ENCODE data around the gene KLHDC3.
A peak's percentile ranks its signal among the peaks of the same experiment; 100 is the strongest.

The KLHDC3 gene

GRCh38 chr6:43014434-43014909 lies 423 bp downstream of the KLHDC3 start:
- peaks cover 59% of the 10 kb centered on the region for H3K36me3 ChIP-seq (ENCODE audit: insufficient read depth, low read length)
- peaks cover 8% of the 10 kb centered on the region; the same call in 1 of the 2 replicates for H3K4me1 ChIP-seq (ENCODE audit: insufficient read depth, low read length)
- H3K27ac ChIP-seq (ENCODE audit: low read depth, low read length), result peak overlapping the region; percentile 82
- peak overlapping the region; percentile 94 for H3K4me3 ChIP-seq (ENCODE audit: low read length)
- H3K9ac ChIP-seq (ENCODE audit: low read depth, low read length), result peak overlapping the region; percentile 76
- H3K9me3 ChIP-seq (ENCODE audit: insufficient read depth, low read depth, low read length), result no peaks in the 10 kb centered on the region
- 4% methylated on average over 7 of the region's 7 CpGs for whole genome bisulfite sequencing
- H3K27me3 ChIP-seq (ENCODE audit: insufficient read depth, low read length), result no peaks in the 10 kb centered on the region

- H3K36me3 ChIP-seq (ENCODE audit: insufficient read depth, low read length), result peaks cover 50% of the 10 kb centered on the region
- H3K4me3 ChIP-seq (ENCODE audit: low read length), result no peak overlapping the region
- H3K27me3 ChIP-seq (ENCODE audit: insufficient read depth, low read length), result no peaks in the 10 kb centered on the region
- H3K27ac ChIP-seq (ENCODE audit: low read depth, low read length), result no peak overlapping the region
- peaks cover 8% of the 10 kb centered on the region; the same call in 1 of the 2 replicates for H3K4me1 ChIP-seq (ENCODE audit: insufficient read depth, low read length)
- H3K9ac ChIP-seq (ENCODE audit: low read depth, low read length), result no peak overlapping the region
- H3K9me3 ChIP-seq (ENCODE audit: insufficient read depth, low read depth, low read length), result no peaks in the 10 kb centered on the region
- 85% methylated on average over 6 of the region's 7 CpGs for WGBS
Measured at GRCh38 chr6:43016176-43016942, 2.3 kb downstream of the KLHDC3 start.

GRCh38 chr6:43016943-43017334 lies 2.9 kb downstream of the KLHDC3 start:
- Histone ChIP-seq H3K4me3 (ENCODE audit: low read length) (no peak overlapping the region), H3K9me3 (ENCODE audit: insufficient read depth, low read depth, low read length) (no peaks in the 10 kb centered on the region), H3K27me3 (ENCODE audit: insufficient read depth, low read length) (no peaks in the 10 kb centered on the region), H3K27ac (ENCODE audit: low read depth, low read length) (no peak overlapping the region), H3K36me3 (ENCODE audit: insufficient read depth, low read length) (peaks cover 44% of the 10 kb centered on the region), H3K4me1 (ENCODE audit: insufficient read depth, low read length) (peaks cover 8% of the 10 kb centered on the region; the same call in 1 of the 2 replicates), H3K9ac (ENCODE audit: low read depth, low read length) (no peak overlapping the region)
- 93% methylated on average over 12 of the region's 12 CpGs for WGBS

GRCh38 chr6:43019152-43019551 lies 5.1 kb downstream of the KLHDC3 start:
- no peak overlapping the region for H3K4me3 ChIP-seq (ENCODE audit: low read length)
- no peaks in the 10 kb centered on the region for H3K9me3 ChIP-seq (ENCODE audit: insufficient read depth, low read depth, low read length)
- no peak overlapping the region for H3K9ac ChIP-seq (ENCODE audit: low read depth, low read length)
- H3K4me1 ChIP-seq (ENCODE audit: insufficient read depth, low read length), result no peaks in the 10 kb centered on the region
- H3K36me3 ChIP-seq (ENCODE audit: insufficient read depth, low read length), result peaks cover 42% of the 10 kb centered on the region
- H3K27ac ChIP-seq (ENCODE audit: low read depth, low read length), result no peak overlapping the region
- WGBS, result 88% methylated on average over 2 of the region's 2 CpGs
- no peaks in the 10 kb centered on the region for H3K27me3 ChIP-seq (ENCODE audit: insufficient read depth, low read length)

- 97% methylated on average over 3 of the region's 3 CpGs for WGBS
- H3K9me3 ChIP-seq (ENCODE audit: insufficient read depth, low read depth, low read length), result no peaks in the 10 kb centered on the region
- peaks cover 53% of the 10 kb centered on the region for H3K36me3 ChIP-seq (ENCODE audit: insufficient read depth, low read length)
- H3K4me1 ChIP-seq (ENCODE audit: insufficient read depth, low read length), result no peaks in the 10 kb centered on the region
- H3K27ac ChIP-seq (ENCODE audit: low read depth, low read length), result 0 out of 2 replicates have a peak overlapping the region, but pooled peaks have one; percentile 91
- no peaks in the 10 kb centered on the region for H3K27me3 ChIP-seq (ENCODE audit: insufficient read depth, low read length)
- H3K4me3 ChIP-seq (ENCODE audit: low read length), result no peak overlapping the region
- no peak overlapping the region for H3K9ac ChIP-seq (ENCODE audit: low read depth, low read length)
Measured at GRCh38 chr6:43020052-43020705, 6.1 kb downstream of the KLHDC3 start.

- Histone ChIP-seq H3K36me3 (ENCODE audit: insufficient read depth, low read length) (peaks cover 58% of the 10 kb centered on the region), H3K27me3 (ENCODE audit: insufficient read depth, low read length) (no peaks in the 10 kb centered on the region), H3K9me3 (ENCODE audit: insufficient read depth, low read depth, low read length) (no peaks in the 10 kb centered on the region), H3K9ac (ENCODE audit: low read depth, low read length) (peak overlapping the region; percentile 99), H3K27ac (ENCODE audit: low read depth, low read length) (peak overlapping the region; percentile 91), H3K4me1 (ENCODE audit: insufficient read depth, low read length) (no peaks in the 10 kb centered on the region), H3K4me3 (ENCODE audit: low read length) (peak overlapping the region; percentile 100)
- WGBS, result 65% methylated on average over 3 of the region's 5 CpGs
Measured at GRCh38 chr6:43020847-43021246, 6.8 kb downstream of the KLHDC3 start.

- peak within 1 kb of the TSS; percentile 100 for H3K4me3 ChIP-seq (ENCODE audit: low read length)
- peak within 1 kb of the TSS; percentile 91 for H3K27ac ChIP-seq (ENCODE audit: low read depth, low read length)
- no peaks in the 10 kb centered on the region for H3K27me3 ChIP-seq (ENCODE audit: insufficient read depth, low read length)
- no peaks in the 10 kb centered on the region for H3K9me3 ChIP-seq (ENCODE audit: insufficient read depth, low read depth, low read length)
- H3K4me1 ChIP-seq (ENCODE audit: insufficient read depth, low read length), result no peaks in the 10 kb centered on the region
- WGBS, result 2% methylated on average over 56 of the region's 56 CpGs
- H3K36me3 ChIP-seq (ENCODE audit: insufficient read depth, low read length), result peaks cover 64% of the 10 kb centered on the region
- H3K9ac ChIP-seq (ENCODE audit: low read depth, low read length), result peak within 1 kb of the TSS; percentile 99
Measured at GRCh38 chr6:43021270-43022047, 7.4 kb downstream of the KLHDC3 start, which contains the start of gene RRP36. Gene RRP36 (plus strand): TSS chr6:43021623. CDS start chr6:43021655, 32 bp downstream.

GRCh38 chr6:43024436-43024835 lies 10.4 kb downstream of the KLHDC3 start:
- no peak overlapping the region for H3K27ac ChIP-seq (ENCODE audit: low read depth, low read length)
- H3K4me3 ChIP-seq (ENCODE audit: low read length), result no peak overlapping the region
- no peaks in the 10 kb centered on the region for H3K9me3 ChIP-seq (ENCODE audit: insufficient read depth, low read depth, low read length)
- no peaks in the 10 kb centered on the region for H3K4me1 ChIP-seq (ENCODE audit: insufficient read depth, low read length)
- peaks cover 68% of the 10 kb centered on the region for H3K36me3 ChIP-seq (ENCODE audit: insufficient read depth, low read length)
- H3K27me3 ChIP-seq (ENCODE audit: insufficient read depth, low read length), result no peaks in the 10 kb centered on the region
- WGBS, result 97% methylated on average over 2 of the region's 2 CpGs
- no peak overlapping the region for H3K9ac ChIP-seq (ENCODE audit: low read depth, low read length)

GRCh38 chr6:43026365-43026764 lies 12.3 kb downstream of the KLHDC3 start:
- Histone ChIP-seq H3K27ac (ENCODE audit: low read depth, low read length) (no peak overlapping the region), H3K36me3 (ENCODE audit: insufficient read depth, low read length) (peaks cover 70% of the 10 kb centered on the region), H3K9me3 (ENCODE audit: insufficient read depth, low read depth, low read length) (no peaks in the 10 kb centered on the region), H3K4me1 (ENCODE audit: insufficient read depth, low read length) (no peaks in the 10 kb centered on the region), H3K4me3 (ENCODE audit: low read length) (no peak overlapping the region), H3K9ac (ENCODE audit: low read depth, low read length) (no peak overlapping the region), H3K27me3 (ENCODE audit: insufficient read depth, low read length) (no peaks in the 10 kb centered on the region)
- WGBS, result 99% methylated on average over 5 of the region's 5 CpGs

- Histone ChIP-seq H3K4me3 (ENCODE audit: low read length) (no peak overlapping the region), H3K4me1 (ENCODE audit: insufficient read depth, low read length) (no peaks in the 10 kb centered on the region), H3K9me3 (ENCODE audit: insufficient read depth, low read depth, low read length) (no peaks in the 10 kb centered on the region), H3K9ac (ENCODE audit: low read depth, low read length) (no peak overlapping the region), H3K36me3 (ENCODE audit: insufficient read depth, low read length) (peaks cover 86% of the 10 kb centered on the region), H3K27ac (ENCODE audit: low read depth, low read length) (no peak overlapping the region), H3K27me3 (ENCODE audit: insufficient read depth, low read length) (no peaks in the 10 kb centered on the region)
- WGBS, result 97% methylated on average over 9 of the region's 9 CpGs
Measured at GRCh38 chr6:43029120-43029519, 15.1 kb downstream of the KLHDC3 start.

GRCh38 chr6:43032326-43032725 lies 18.3 kb downstream of the KLHDC3 start:
- H3K4me1 ChIP-seq (ENCODE audit: insufficient read depth, low read length), result no peaks in the 10 kb centered on the region
- H3K9ac ChIP-seq (ENCODE audit: low read depth, low read length), result no peak overlapping the region
- H3K36me3 ChIP-seq (ENCODE audit: insufficient read depth, low read length), result peaks cover 71% of the 10 kb centered on the region
- no peak overlapping the region for H3K27ac ChIP-seq (ENCODE audit: low read depth, low read length)
- H3K9me3 ChIP-seq (ENCODE audit: insufficient read depth, low read depth, low read length), result no peaks in the 10 kb centered on the region
- WGBS, result over 99% methylated on average over 4 of the region's 4 CpGs
- H3K27me3 ChIP-seq (ENCODE audit: insufficient read depth, low read length), result no peaks in the 10 kb centered on the region
- no peak overlapping the region for H3K4me3 ChIP-seq (ENCODE audit: low read length)
